Myocyte (in vitro differentiated cells): ENCODE measurements around the gene LSP1. TPM values are rescaled to one million over a fixed set of nuclear protein-coding genes. Genes with fewer than 3 reads are reported as not detected.
A peak's percentile ranks its signal among the peaks of the same experiment; 100 is the strongest.

Experiments
- DNase-seq: peaks from one replicate; pipeline ENCODE4 v3.0.0-alpha.2; 2012; ENCODE audit warnings: low read depth
- total RNA-seq: library from RNA; depleted of rRNA; stranded (reverse); fragments of >200 nt; gene quantifications from 2 replicates; pipeline ENCODE4 v1.2.3, GENCODE V29; 2014

The LSP1 gene
- total RNA-seq, 1 donor from 2014 or later, result 407 TPM

DNA sequence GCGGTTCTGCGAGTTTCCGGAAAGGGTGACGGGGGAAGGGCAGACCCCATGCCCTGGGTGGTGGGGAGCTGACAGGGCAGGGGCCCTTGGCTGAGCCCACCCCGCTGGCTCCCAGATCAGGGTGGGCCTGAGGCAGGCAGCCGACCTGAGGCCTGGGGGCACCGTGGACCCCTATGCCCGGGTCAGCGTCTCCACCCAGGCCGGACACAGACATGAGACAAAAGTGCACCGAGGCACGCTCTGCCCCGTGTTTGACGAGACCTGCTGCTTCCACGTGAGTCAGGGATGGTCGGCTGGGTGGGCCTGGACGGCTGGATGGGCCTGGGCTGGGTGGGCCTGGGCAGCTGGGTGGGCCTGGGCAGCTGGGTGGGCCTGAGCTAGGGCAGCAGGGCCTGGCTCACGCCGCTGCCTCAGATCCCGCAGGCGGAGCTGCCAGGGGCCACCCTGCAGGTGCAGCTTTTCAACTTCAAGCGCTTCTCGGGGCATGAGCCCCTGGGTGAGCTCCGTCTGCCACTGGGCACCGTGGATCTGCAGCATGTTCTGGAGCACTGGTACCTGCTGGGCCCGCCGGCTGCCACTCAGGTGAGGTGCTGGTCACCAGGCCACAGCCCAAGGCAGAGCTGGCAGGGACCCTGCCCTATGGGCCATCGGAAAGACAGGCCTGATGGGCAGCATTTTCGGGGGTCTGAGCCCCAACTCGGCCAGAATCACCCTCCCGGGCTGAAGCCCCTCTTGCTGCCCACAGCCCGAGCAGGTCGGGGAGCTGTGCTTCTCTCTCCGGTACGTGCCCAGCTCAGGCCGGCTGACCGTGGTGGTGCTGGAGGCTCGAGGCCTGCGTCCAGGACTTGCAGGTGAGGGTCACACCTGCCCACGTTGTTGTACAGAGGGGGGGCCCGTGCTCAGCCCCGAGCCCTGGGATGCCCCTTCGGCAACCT, 16.6 kb upstream of the LSP1 start:
- no peak for DNase-seq

- DNase-seq, result peak; percentile 78
Observed at GRCh38 chr11:1837171-1838076, 15.5 kb upstream of the LSP1 start.

DNA sequence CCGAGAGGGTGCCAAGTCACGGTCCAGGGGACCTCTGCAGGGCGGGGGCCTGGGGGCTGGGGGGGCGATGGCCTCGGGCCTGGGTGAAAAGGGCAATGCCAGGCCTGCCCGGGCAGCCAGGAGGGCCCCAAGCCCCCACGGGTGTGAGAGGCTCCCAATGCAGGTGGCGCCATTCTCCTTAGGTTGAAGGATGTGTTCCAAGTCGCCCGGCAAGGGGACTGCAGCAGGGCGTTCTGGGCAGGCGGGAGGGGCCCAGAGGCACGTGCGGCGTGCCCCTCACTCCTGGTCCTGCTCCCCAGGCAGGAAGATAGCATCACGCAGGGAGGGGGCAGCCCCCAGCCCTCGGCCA, 14.8 kb upstream of the LSP1 start:
- DNase-seq, result no peak

GRCh38 chr11:1838426-1839144, 14.3 kb upstream of the LSP1 start, which contains the start of gene TNNI2:
TNNI2 (plus strand) TSS chr11:1838981; CDS start chr11:1839697, 716 bp downstream.
- peak; percentile 92 for DNase-seq

- peak; percentile 80 for DNase-seq
Observed at GRCh38 chr11:1839204-1839923, 13.5 kb upstream of the LSP1 start.

DNA sequence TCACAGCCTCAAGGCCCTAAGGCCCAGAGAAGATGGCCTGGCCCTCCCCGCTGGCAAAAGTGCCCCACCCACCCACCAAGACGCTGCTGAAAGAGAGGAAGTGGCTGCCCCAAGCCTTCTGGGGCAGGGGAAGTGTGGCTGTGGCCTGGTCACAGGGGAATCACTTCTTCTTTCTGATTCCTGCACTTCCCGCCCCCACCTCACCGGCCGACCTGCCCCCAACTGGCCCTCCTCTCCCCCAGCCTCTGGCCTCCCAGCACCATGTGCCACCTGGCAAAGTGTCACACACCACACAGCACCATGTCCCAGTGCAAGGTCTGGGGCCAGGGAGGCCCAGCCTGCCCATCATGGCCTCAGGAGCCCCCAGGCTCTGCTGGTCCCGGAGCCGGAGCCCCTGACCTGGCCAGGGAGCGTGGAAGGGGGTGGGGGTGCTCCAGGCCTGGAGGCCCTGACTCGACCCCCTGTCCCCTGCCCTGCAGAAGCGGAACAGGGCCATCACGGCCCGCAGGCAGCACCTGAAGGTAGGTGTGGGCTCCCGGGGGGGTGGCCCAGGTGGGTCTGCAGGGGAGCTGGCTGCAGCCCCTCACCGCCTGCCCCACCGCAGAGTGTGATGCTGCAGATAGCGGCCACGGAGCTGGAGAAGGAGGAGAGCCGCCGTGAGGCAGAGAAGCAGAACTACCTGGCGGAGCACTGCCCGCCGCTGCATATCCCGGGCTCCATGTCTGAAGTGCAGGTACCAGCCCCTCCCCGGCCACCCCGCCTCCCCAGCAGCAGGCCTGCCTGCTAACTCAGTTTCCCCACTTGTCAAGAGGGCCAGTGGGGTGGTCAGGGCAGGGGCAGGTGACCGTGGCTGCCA, 12.7 kb upstream of the LSP1 start:
- no peak for DNase-seq

DNA sequence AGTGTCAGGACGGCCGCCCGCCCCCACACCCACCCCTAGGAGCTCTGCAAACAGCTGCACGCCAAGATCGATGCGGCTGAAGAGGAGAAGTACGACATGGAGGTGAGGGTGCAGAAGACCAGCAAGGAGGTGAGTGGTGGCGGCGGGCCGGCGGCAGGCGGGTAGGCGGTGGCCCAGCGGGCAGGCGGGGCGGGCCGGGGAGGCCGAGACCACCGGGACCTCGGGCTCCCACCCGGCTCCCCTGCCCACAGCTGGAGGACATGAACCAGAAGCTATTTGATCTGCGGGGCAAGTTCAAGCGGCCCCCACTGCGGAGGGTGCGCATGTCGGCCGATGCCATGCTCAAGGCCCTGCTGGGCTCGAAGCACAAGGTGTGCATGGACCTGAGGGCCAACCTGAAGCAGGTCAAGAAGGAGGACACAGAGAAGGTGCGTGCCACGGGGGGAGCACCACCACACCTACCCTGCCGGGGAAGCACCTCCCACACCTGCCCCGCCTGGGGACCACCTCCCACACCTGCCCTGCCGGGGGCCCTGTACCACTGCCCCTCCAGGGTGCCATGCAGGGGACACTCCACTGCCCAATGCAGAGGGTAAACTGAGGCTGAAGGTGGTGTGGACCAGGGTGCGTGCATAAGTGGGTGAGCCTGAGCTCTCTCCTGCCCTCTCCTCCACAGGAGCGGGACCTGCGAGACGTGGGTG, 12.0 kb upstream of the LSP1 start:
- DNase-seq, result no peak

GRCh38 chr11:1841511-1842148, 11.3 kb upstream of the LSP1 start:
- no peak for DNase-seq

DNA sequence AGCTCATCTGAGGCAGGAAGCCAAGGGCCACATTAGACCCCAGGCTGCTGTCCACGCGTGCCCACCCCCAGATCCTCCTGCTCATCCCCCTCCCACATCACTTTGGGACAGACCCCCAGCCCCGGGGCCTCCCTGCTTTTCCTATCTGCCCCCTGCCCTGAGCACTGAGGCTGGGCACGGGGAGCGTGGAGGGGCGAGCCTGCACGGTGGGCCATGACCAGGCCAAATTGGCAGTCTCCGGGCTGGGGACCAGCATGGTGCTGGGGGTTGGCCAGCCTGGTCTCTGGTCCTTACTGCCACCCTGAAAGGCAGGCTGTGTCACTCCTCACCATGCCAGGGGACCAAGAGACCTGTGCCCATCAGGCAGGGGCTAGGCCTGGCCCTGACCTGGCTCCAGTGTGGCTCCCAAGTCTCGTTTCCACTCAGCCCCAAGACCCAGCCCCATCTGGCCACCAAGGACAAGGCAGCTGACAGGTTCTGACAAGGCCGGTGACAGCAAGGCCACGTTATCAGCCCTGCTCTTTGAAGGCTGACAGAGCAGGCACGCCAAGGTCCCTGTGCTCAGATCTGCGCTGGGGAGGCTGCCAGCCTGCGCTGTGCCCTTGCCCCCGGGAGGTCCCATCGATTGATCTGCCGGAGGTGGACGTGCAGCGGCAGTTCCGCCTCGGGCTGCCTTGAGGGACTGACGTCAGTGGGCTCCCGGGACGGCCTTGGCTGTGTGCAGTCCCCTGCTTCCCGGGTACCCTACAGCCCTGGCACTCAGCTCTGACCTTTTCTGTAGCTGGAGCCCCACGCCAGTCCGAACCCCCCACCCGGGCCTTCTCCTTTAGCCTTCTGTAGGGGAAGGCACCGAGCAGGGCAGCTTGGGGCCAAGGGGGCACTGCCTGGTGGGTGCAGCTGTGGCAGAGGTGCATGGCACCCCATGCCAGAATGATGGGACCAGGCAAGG, 10.5 kb upstream of the LSP1 start:
- no peak for DNase-seq

DNA sequence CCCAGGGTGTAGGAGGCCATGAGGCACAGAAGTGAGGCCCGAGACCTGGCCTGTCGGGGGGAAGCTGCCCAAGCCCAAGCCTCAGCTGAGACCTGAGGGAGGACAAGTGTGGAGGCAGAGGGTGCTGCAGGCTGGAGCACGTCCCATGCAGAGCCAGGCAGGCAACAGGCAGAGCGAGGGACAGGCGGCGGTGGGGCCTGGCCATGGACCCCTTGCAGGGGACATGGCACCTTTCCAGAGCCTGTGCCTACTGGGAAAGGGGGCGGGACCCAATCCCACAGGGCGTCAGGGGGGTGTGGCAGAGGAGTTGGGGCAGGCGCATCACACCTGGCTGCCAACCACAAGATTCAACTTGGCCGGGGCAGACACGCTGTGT, 9.8 kb upstream of the LSP1 start:
- no peak for DNase-seq

- DNase-seq, result no peak
Observed at GRCh38 chr11:1843796-1844195, 9.1 kb upstream of the LSP1 start.

DNA sequence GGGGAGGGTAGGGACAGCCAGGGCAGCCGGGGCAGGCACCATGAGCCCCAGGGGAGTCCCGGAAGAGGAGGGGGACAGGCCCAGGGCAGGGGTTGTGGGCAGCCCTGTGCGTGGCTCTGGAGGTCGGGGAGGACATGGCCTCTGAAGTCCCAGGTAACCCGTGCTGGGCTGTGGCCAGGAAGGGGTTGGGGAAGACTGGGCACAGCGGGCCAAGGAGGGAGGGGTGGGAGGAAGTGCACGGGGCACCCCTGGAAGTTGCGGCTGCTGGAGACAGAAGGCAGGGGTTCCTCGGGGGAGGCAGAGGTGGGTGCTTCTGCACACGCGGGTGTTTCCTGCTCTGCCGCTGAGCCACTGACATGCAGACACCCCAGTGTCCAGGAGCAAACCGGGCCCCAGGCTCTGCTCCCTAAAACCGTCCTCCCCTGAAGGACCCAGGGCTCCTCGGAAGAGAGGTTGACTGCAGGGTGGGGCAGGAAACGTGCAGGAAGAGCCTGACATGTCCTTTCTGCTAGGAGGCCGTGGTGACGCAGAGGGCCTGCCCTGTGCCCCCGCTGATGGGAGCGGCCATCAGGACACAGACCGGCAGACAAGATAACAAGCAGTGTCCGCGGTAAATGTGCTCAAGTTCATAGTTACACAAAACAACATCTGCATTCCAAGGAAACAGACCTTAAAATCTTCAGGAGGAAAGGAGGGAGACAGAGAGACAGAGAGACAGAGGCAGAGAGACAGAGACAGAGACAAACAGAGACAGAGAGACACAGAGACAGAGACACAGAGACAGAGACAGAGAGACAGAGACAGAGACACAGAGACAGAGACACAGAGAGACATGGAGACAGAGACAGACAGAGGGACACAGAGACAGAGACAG, 8.4 kb upstream of the LSP1 start:
- DNase-seq, result no peak

DNA sequence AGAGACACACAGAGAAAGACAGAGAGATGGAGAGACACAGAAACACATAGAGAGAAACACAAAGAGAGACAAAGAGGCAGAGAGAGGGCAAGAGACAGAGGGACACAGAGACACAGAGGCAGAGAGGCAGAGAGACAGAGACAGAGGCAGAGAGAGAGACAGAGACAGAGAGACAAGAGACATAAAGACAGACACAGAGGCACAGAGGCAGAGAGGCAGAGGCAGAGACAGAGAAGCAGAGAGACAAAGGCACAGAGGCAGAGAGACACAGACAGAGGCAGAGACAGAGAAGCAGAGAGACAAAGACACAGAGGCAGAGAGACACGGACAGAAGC, 7.8 kb upstream of the LSP1 start:
- DNase-seq, result no peak

DNA sequence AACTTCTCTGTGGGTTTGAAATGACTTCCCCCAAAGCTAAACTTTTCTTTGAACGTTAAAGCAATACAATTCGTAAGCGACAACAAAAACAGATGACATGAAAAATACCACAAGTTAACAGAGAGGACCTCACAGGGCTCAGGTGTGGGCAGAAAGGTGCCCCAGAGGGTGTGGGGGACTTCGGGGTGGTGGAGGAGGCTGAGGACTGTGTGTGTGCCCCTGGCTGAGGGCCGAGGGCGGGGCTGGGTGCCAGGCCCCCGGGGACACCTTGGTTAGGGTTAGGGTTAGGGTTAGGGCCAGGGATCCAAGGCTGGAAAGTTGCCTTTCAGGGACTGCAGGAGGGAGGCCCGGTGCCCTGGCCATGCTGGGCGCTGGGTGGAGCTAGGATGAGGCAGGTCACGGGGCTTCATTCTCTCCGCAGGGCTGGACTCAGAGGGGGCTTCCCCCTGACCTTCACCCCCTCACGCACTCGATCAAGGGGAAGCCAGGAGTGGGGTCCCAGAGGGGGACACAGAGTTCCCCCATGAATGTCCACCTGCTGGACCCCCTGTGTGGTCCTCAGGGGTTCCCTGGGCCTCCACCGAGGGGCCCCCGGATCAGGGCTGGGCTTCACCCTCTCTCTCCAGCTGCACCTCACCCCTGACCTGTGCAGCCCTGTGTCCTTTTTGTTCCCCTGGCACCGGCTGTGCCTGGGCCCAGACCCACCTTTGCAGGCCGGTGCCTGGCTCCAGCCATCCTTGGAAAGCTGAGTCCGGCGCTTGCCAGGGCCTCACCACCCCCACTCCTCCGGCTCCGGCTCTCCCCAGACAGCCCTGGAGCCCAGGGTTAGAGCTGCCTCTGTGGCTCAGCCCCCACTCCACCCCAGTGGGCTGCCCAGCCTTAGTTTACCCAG, 7.1 kb upstream of the LSP1 start:
- no peak for DNase-seq

DNA sequence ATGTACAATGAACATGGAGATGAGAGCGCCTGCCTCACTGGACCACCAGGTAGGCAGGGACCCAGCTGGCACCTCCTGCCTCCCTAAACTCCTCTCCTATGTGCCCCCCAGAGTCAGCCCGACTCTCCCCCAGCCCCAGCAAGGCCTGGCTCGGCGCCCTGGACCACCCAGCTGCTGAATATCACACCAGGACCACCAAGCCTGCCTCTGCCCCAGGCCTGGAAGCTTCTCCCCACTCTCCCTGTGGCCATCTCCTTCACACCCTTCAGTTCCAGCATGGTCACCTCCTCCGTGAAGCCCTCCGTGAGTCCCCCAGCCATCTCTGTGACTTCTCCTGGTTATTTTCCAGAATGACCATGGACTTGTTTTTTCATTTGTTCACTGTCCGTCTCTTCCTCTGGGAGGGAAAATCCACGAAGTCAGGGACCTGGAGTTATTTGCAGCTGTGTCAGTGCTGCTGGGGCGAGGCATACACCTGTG, 6.4 kb upstream of the LSP1 start:
- no peak for DNase-seq
